GM23338 (cell line): ENCODE measurements around the gene KREMEN2. TPM values are rescaled to one million over a fixed set of nuclear protein-coding genes. Genes with fewer than 3 reads are reported as not detected.
A peak's percentile ranks its signal among the peaks of the same experiment; 100 is the strongest.

Source experiments
- ATAC-seq: fragments of 200-7000 bp; cut with Tn5 transposase; 3 replicates; pipeline ENCODE4 v1.9.1; 2020
- DNase-seq: peaks from one replicate; pipeline ENCODE4 v3.0.0-alpha.2; 2015; ENCODE audit warnings: low spot score
- H2AFZ ChIP-seq: fragments of 200-600 bp; sonication (generic); 2 replicates; pipeline ENCODE4 v1.8.0; 2016; ENCODE audit warnings: antibody characterized with exemption, mild to moderate bottlenecking, moderate library complexity
- H3F3A ChIP-seq: fragments of 200-600 bp; sonication (generic); replicated peaks from 2 replicates; pipeline ENCODE4 v1.8.0; 2017; ENCODE audit warnings: antibody characterized with exemption, mixed run types, low read depth
- H3K27ac ChIP-seq: fragments of 200-600 bp; sonication (generic); 2 replicates; pipeline ENCODE4 v1.6.1; 2016; ENCODE audit warnings: low read depth
- H3K27me3 ChIP-seq: fragments of 200-600 bp; sonication (generic); 2 replicates; pipeline ENCODE4 v1.8.0; 2016; ENCODE audit warnings: mild to moderate bottlenecking, mixed run types, moderate library complexity; ENCODE audit not compliant: insufficient read depth
- H3K36me3 ChIP-seq: fragments of 200-600 bp; sonication (generic); 2 replicates; pipeline ENCODE4 v1.8.0; 2016; ENCODE audit warnings: mild to moderate bottlenecking; ENCODE audit not compliant: insufficient read depth
- H3K4me1 ChIP-seq: fragments of 200-600 bp; sonication (generic); 2 replicates; pipeline ENCODE4 v1.8.0; 2016; ENCODE audit warnings: mild to moderate bottlenecking, moderate library complexity; ENCODE audit not compliant: insufficient read depth
- H3K4me2 ChIP-seq: fragments of 200-600 bp; sonication (generic); 2 replicates; pipeline ENCODE4 v1.7.1; 2017; ENCODE audit warnings: mixed run types
- H3K4me3 ChIP-seq: fragments of 200-600 bp; sonication (generic); 2 replicates; pipeline ENCODE4 v1.6.1; 2016; ENCODE audit warnings: mixed run types
- H3K79me2 ChIP-seq: fragments of 200-600 bp; sonication (generic); replicated peaks from 2 replicates; pipeline ENCODE4 v1.8.0; 2017; ENCODE audit warnings: mild to moderate bottlenecking; ENCODE audit not compliant: insufficient read depth
- H3K9me2 ChIP-seq: fragments of 200-600 bp; sonication (generic); 2 replicates; pipeline ENCODE4 v1.8.0; 2017; ENCODE audit not compliant: insufficient read depth
- H4K20me1 ChIP-seq: fragments of 200-600 bp; sonication (generic); replicated peaks from 2 replicates; pipeline ENCODE4 v1.8.0; 2017; ENCODE audit warnings: mild to moderate bottlenecking; ENCODE audit not compliant: insufficient read depth
- H3K27ac Mint-ChIP-seq: 2 replicates; pipeline ENCODE4 v1.8.0; 2020; ENCODE audit warnings: inconsistent platforms, mild to moderate bottlenecking, moderate library complexity, mixed read lengths
- H3K27me3 Mint-ChIP-seq: 3 replicates; pipeline ENCODE4 v1.8.0; 2022; ENCODE audit warnings: low read depth, mild to moderate bottlenecking, moderate library complexity, mixed read lengths, inconsistent platforms; ENCODE audit not compliant: insufficient read depth, poor library complexity
- H3K36me3 Mint-ChIP-seq: 3 replicates; pipeline ENCODE4 v1.8.0; 2021; ENCODE audit warnings: low read depth, mild to moderate bottlenecking, inconsistent platforms, moderate library complexity, mixed read lengths
- H3K4me1 Mint-ChIP-seq: 3 replicates; pipeline ENCODE4 v1.8.0; 2020; ENCODE audit warnings: mild to moderate bottlenecking, inconsistent platforms, mixed read lengths
- H3K4me3 Mint-ChIP-seq: 3 replicates; pipeline ENCODE4 v1.8.0; 2021; ENCODE audit warnings: moderate library complexity, mild to moderate bottlenecking, inconsistent platforms, mixed read lengths
- H3K9me3 Mint-ChIP-seq: 3 replicates; pipeline ENCODE4 v1.8.0; 2020; ENCODE audit warnings: moderate library complexity, mild to moderate bottlenecking, inconsistent platforms, mixed read lengths
- CREB1 ChIP-seq: fragments of 250-450 bp; sonication (Bioruptor Pico); IDR thresholded peaks from 2 replicates; pipeline ENCODE4 v1.5.0; 2020; ENCODE audit warnings: low read depth, mild to moderate bottlenecking, moderate library complexity
- CTCF ChIP-seq, 2 experiments: fragments of 200-600 bp in 1 of 2; sonication (generic) in 1 of 2; conservative IDR thresholded peaks; 2 replicates each; pipeline versions ENCODE4 v1.5.1 to v1.6.1; 2016 to 2017; ENCODE audit warnings: antibody characterized with exemption in 2 of 2, low read depth in 2 of 2, mild to moderate bottlenecking in 2 of 2, moderate library complexity in 1 of 2
- ETS1 ChIP-seq: IDR thresholded peaks from 2 replicates; pipeline ENCODE4 v1.6.1; 2016; ENCODE audit warnings: antibody characterized with exemption
- EZH2phosphoT487 ChIP-seq: fragments of 200-600 bp; sonication (generic); IDR thresholded peaks from one replicate; pipeline ENCODE4 v1.8.1; 2018; ENCODE audit warnings: antibody characterized with exemption; ENCODE audit not compliant: unreplicated experiment
- JUNB ChIP-seq: IDR thresholded peaks from one replicate; pipeline ENCODE4 v1.6.1; 2016; ENCODE audit warnings: antibody characterized with exemption; ENCODE audit not compliant: unreplicated experiment
- NANOG ChIP-seq: IDR thresholded peaks from 2 replicates; pipeline ENCODE4 v1.6.1; 2016; ENCODE audit warnings: antibody characterized with exemption, borderline replicate concordance
- POLR2AphosphoS5 ChIP-seq: IDR thresholded peaks from 2 replicates; pipeline ENCODE4 v1.6.1; 2016; ENCODE audit warnings: antibody characterized with exemption, low read depth
- ZNF114 ChIP-seq: fragments of 250-450 bp; sonication (Bioruptor Pico); IDR thresholded peaks from 2 replicates; pipeline ENCODE4 v1.5.0; 2020; ENCODE audit warnings: mild to moderate bottlenecking, moderate library complexity
- ZNF331 ChIP-seq: fragments of 250-450 bp; sonication (Bioruptor Pico); IDR thresholded peaks from 2 replicates; pipeline ENCODE4 v1.5.0; 2020; ENCODE audit warnings: low read depth, mild to moderate bottlenecking, moderate library complexity
- ZNF462 ChIP-seq: fragments of 250-450 bp; sonication (Bioruptor Pico); IDR thresholded peaks from 2 replicates; pipeline ENCODE4 v1.5.0; 2020; ENCODE audit warnings: mild to moderate bottlenecking, moderate library complexity
- polyA plus RNA-seq: library from polyadenylated mRNA; unstranded; fragments of >200 nt; fragmentation: Nextera tagmentation; extraction: Ambion mirVana; gene quantifications from 2 replicates; pipeline ENCODE4 v1.2.1, GENCODE V29; 2016
- total RNA-seq: library from RNA; depleted of rRNA; stranded (reverse); fragments of >200 nt; shearing (Covaris generic); gene quantifications from 2 replicates; pipeline ENCODE4 v1.2.3, GENCODE V29; 2014
- TF ChIP-seq, protein P1 (sequence below): IDR thresholded peaks from one replicate; pipeline ENCODE4 v1.6.1; 2018; ENCODE audit warnings: antibody characterized with exemption; ENCODE audit not compliant: unreplicated experiment

The KREMEN2 gene
- total and polyA plus RNA-seq, 2 experiments from 2014 or later: 4.9 to 16.1 TPM

- TF ChIP-seq NANOG (no peak), ZNF114 (CRISPR knock-in tag) (no peak), ETS1 (no peak), ZNF331 (CRISPR knock-in tag) (no peak), EZH2phosphoT487 (no peak), POLR2AphosphoS5 (no peak)
- TF ChIP-seq, protein P1, sequence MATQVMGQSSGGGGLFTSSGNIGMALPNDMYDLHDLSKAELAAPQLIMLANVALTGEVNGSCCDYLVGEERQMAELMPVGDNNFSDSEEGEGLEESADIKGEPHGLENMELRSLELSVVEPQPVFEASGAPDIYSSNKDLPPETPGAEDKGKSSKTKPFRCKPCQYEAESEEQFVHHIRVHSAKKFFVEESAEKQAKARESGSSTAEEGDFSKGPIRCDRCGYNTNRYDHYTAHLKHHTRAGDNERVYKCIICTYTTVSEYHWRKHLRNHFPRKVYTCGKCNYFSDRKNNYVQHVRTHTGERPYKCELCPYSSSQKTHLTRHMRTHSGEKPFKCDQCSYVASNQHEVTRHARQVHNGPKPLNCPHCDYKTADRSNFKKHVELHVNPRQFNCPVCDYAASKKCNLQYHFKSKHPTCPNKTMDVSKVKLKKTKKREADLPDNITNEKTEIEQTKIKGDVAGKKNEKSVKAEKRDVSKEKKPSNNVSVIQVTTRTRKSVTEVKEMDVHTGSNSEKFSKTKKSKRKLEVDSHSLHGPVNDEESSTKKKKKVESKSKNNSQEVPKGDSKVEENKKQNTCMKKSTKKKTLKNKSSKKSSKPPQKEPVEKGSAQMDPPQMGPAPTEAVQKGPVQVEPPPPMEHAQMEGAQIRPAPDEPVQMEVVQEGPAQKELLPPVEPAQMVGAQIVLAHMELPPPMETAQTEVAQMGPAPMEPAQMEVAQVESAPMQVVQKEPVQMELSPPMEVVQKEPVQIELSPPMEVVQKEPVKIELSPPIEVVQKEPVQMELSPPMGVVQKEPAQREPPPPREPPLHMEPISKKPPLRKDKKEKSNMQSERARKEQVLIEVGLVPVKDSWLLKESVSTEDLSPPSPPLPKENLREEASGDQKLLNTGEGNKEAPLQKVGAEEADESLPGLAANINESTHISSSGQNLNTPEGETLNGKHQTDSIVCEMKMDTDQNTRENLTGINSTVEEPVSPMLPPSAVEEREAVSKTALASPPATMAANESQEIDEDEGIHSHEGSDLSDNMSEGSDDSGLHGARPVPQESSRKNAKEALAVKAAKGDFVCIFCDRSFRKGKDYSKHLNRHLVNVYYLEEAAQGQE: no peak
Observed at GRCh38 chr16:2981899-2982250, 17.8 kb downstream of the KREMEN2 start (continued).

DNA sequence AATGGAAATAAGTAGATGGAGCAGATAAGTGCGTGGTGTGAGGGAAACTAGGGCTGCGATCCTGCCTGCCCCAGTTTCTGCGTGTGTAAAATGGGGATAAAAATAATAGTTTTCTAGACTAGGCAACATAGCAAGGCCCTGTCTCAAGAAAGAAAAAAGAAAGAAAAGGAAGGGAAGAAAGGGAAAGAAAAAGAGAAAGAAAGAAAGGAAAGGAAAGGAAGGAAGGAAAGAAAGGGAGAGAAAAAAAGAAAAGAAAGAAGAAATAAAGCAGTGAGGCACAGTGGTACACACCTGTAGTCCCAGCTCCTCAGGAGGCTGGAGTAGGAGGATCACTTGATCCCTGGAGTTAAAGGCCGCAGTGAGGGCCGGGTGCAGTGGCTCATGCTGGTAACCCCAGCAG is 18.3 kb downstream of the KREMEN2 start:
- peaks cover 9% of the 10 kb centered on the region for H3K36me3 Mint-ChIP-seq
- no peak for TF ChIP-seq JUNB
- TF ChIP-seq POLR2AphosphoS5: no peak
- TF ChIP-seq ETS1: no peak
- TF ChIP-seq ZNF462 (CRISPR knock-in tag): no peak
- TF ChIP-seq CREB1: no peak
- no peak for TF ChIP-seq CTCF (conservative IDR thresholded peaks at IDR 0.05; ENCODE audit: low read depth in 2 of 2)
- TF ChIP-seq NANOG: no peak

More for the DNA sequence above, 18.3 kb downstream of the KREMEN2 start:
- Mint-ChIP-seq H3K27ac (peak overlapping the region; percentile 84; the same call in 1 of the 2 replicates), H3K27me3 (peaks cover 17% of the 10 kb centered on the region), H3K4me3 (peak overlapping the region; percentile 85; the same call in 2 of the 3 replicates), H3K9me3 (peaks cover 2% of the 10 kb centered on the region; the same call in 2 of the 3 replicates), H3K4me1 (peaks cover 22% of the 10 kb centered on the region)
- peak overlapping the region; percentile 96 for H3K27ac ChIP-seq
- H3K79me2 ChIP-seq: peaks cover 14% of the 10 kb centered on the region
- peaks cover 22% of the 10 kb centered on the region for H3K4me1 ChIP-seq
- no peaks in the 10 kb centered on the region for H3K27me3 ChIP-seq
- peak overlapping the region; percentile 92 for H3K4me2 ChIP-seq
- ATAC-seq: no peak
- H2AFZ ChIP-seq: no peak overlapping the region
- H3K4me3 ChIP-seq: peak overlapping the region; percentile 86; the same call in 1 of the 2 replicates
- 0 out of 2 replicates have a peak, but pooled peaks cover 3% of the 10 kb centered on the region for H3K36me3 ChIP-seq
- H3F3A ChIP-seq: peaks cover 19% of the 10 kb centered on the region
- peaks cover 6% of the 10 kb centered on the region; the same call in 1 of the 2 replicates for H4K20me1 ChIP-seq
- no peak for DNase-seq
- H3K9me2 ChIP-seq: no peaks in the 10 kb centered on the region
